ENCODE results near the gene ERBB3.

GRCh38 chr12:56127485-56127887 lies 47.5 kb downstream of the ERBB3 start:
- TF ChIP-seq, protein P1, sequence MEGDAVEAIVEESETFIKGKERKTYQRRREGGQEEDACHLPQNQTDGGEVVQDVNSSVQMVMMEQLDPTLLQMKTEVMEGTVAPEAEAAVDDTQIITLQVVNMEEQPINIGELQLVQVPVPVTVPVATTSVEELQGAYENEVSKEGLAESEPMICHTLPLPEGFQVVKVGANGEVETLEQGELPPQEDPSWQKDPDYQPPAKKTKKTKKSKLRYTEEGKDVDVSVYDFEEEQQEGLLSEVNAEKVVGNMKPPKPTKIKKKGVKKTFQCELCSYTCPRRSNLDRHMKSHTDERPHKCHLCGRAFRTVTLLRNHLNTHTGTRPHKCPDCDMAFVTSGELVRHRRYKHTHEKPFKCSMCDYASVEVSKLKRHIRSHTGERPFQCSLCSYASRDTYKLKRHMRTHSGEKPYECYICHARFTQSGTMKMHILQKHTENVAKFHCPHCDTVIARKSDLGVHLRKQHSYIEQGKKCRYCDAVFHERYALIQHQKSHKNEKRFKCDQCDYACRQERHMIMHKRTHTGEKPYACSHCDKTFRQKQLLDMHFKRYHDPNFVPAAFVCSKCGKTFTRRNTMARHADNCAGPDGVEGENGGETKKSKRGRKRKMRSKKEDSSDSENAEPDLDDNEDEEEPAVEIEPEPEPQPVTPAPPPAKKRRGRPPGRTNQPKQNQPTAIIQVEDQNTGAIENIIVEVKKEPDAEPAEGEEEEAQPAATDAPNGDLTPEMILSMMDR (IDR thresholded peaks at IDR 0.05), result peak in 1 of 4 experiments; percentile 18
- TF ChIP-seq POLR2A (IDR thresholded peaks at IDR 0.05), result no peak
- TF ChIP-seq POLR2AphosphoS5 (IDR thresholded peaks at IDR 0.05), result no peak
